Liver (tissue), 3 donors: Measurements from ENCODE around the gene FAH.

Experiments used
- ATF3 ChIP-seq: IDR thresholded peaks from 2 replicates; pipeline ENCODE4 v1.6.1; 2016; ENCODE audit warnings: antibody characterized with exemption
- CTCF ChIP-seq: fragments of 150-350 bp; IDR thresholded peaks from 2 replicates; pipeline ENCODE4 v1.5.1; 2017; ENCODE audit warnings: improper control_type of control experiment, low read depth, low read length; ENCODE audit not compliant: missing input control
- EGR1 ChIP-seq, 2 donors: IDR thresholded peaks; 2 replicates each; pipeline ENCODE4 v1.6.1; 2016 to 2018; ENCODE audit warnings: antibody characterized with exemption in 2 of 2, low read depth in 2 of 2
- FOXA1 ChIP-seq: IDR thresholded peaks from 2 replicates; pipeline ENCODE4 v1.6.1; 2016; ENCODE audit warnings: antibody characterized with exemption
- HNF4G ChIP-seq: IDR thresholded peaks from 2 replicates; pipeline ENCODE4 v1.6.1; 2016; ENCODE audit warnings: antibody characterized with exemption
- JUND ChIP-seq, 2 donors: IDR thresholded peaks; 2 replicates each; pipeline ENCODE4 v1.6.1; 2016; ENCODE audit warnings: antibody characterized with exemption in 2 of 2
- RAD21 ChIP-seq, 2 donors: IDR thresholded peaks; 2 replicates each; pipeline ENCODE4 v1.6.1; 2016; ENCODE audit warnings: antibody characterized with exemption in 2 of 2, mild to moderate bottlenecking in 2 of 2
- SP1 ChIP-seq: IDR thresholded peaks from 2 replicates; pipeline ENCODE4 v1.6.1; 2018; ENCODE audit warnings: antibody characterized with exemption, mild to moderate bottlenecking
- TAF1 ChIP-seq: conservative IDR thresholded peaks from 2 replicates; pipeline ENCODE4 v1.6.1; 2016; ENCODE audit warnings: antibody characterized with exemption, mild to moderate bottlenecking
- YY1 ChIP-seq: IDR thresholded peaks from 2 replicates; pipeline ENCODE4 v1.6.1; 2016; ENCODE audit warnings: antibody characterized with exemption, mild to moderate bottlenecking
- TF ChIP-seq, protein P1 (sequence below): IDR thresholded peaks from 2 replicates; pipeline ENCODE4 v1.6.1; 2016; ENCODE audit warnings: antibody characterized with exemption, mild to moderate bottlenecking
- TF ChIP-seq, protein P2 (sequence below): IDR thresholded peaks from 2 replicates; pipeline ENCODE4 v1.6.1; 2016; ENCODE audit warnings: antibody characterized with exemption
- donor health status: healthy.
- donor health status: healthy.

DNA sequence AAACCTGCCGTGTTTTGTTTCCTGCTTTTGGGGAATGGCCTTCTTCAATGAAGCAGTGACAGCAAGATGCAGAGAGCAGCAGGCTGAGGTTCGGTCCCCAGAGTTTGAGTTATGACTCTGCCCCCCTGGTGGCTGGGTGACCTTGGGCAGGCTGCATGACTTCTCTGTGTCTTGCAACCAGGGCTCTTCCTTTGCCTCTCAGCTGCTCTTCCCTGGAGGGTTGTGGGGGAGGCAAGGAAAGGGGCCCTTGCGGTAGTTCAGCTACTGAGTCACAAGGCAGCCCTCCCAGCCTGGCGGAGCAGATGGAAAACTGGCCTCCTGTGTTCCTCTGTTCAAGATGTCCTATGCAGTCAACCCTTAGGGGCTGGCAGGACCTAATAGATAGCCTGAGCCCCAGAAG is 82.1 kb downstream of the FAH start:
- TF ChIP-seq CTCF (peak; percentile 57), JUND (IDR thresholded peaks at IDR 0.05) (no peak), YY1 (no peak), ATF3 (no peak), RAD21 (IDR thresholded peaks at IDR 0.05) (peak; percentile 61 to 80), SP1 (no peak), TAF1 (no peak), FOXA1 (no peak), EGR1 (IDR thresholded peaks at IDR 0.05; ENCODE audit: low read depth in 2 of 2) (no peak), HNF4G (no peak)
- TF ChIP-seq, protein P1, sequence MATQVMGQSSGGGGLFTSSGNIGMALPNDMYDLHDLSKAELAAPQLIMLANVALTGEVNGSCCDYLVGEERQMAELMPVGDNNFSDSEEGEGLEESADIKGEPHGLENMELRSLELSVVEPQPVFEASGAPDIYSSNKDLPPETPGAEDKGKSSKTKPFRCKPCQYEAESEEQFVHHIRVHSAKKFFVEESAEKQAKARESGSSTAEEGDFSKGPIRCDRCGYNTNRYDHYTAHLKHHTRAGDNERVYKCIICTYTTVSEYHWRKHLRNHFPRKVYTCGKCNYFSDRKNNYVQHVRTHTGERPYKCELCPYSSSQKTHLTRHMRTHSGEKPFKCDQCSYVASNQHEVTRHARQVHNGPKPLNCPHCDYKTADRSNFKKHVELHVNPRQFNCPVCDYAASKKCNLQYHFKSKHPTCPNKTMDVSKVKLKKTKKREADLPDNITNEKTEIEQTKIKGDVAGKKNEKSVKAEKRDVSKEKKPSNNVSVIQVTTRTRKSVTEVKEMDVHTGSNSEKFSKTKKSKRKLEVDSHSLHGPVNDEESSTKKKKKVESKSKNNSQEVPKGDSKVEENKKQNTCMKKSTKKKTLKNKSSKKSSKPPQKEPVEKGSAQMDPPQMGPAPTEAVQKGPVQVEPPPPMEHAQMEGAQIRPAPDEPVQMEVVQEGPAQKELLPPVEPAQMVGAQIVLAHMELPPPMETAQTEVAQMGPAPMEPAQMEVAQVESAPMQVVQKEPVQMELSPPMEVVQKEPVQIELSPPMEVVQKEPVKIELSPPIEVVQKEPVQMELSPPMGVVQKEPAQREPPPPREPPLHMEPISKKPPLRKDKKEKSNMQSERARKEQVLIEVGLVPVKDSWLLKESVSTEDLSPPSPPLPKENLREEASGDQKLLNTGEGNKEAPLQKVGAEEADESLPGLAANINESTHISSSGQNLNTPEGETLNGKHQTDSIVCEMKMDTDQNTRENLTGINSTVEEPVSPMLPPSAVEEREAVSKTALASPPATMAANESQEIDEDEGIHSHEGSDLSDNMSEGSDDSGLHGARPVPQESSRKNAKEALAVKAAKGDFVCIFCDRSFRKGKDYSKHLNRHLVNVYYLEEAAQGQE = no peak
- TF ChIP-seq, protein P2, sequence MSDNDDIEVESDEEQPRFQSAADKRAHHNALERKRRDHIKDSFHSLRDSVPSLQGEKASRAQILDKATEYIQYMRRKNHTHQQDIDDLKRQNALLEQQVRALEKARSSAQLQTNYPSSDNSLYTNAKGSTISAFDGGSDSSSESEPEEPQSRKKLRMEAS = no peak
